ENCODE data around the gene PABPN1.

PABPN1 gene

DNA sequence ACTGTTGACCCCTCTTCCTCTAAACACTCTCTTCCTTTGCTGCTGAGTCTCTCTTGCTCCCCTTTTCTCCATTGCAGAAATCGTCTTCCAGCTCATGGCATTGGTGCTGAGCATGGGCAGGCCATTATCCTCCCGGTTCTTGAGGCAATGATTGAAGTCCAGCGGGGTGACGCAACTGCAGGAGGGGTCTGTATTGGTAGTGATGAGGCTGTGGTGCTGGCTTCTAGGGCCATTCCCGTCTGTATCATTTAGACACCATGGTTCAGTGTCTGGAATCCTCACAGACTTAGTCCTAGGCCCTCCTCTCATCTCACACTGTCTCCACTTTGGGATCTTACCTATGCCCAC lies 32.1 kb downstream of the PABPN1 start:
- H3K9me3 ChIP-seq (ENCODE audit: control insufficient read depth, insufficient read depth, low read length) = no peaks in the 10 kb centered on the region
- H4K20me1 ChIP-seq (ENCODE audit: control insufficient read depth, insufficient read depth, low read depth, low read length) = no peaks in the 10 kb centered on the region
- H3K27me3 ChIP-seq (ENCODE audit: control insufficient read depth, low read length) = no peaks in the 10 kb centered on the region
- H3K9me2 ChIP-seq (replicated peaks; ENCODE audit: control insufficient read depth, low read length) = no peaks in the 10 kb centered on the region
- H3K4me2 ChIP-seq (ENCODE audit: low read length) = no peak overlapping the region
- H3K79me2 ChIP-seq (ENCODE audit: control insufficient read depth, low read length) = no peaks in the 10 kb centered on the region
- no peaks in the 10 kb centered on the region for H3K4me1 ChIP-seq (ENCODE audit: control insufficient read depth, low read length)
- H3K36me3 ChIP-seq (ENCODE audit: control insufficient read depth, low read length) = no peaks in the 10 kb centered on the region
- TF ChIP-seq EZH2phosphoT487 (IDR thresholded peaks at IDR 0.05; ENCODE audit: borderline replicate concordance, low read length) (no peak), CTCF (IDR thresholded peaks at IDR 0.05; ENCODE audit: low read depth, low read length, poor library complexity, severe bottlenecking) (no peak)
- H3F3A ChIP-seq (ENCODE audit: control insufficient read depth, insufficient read depth) = no peaks in the 10 kb centered on the region
- no peak overlapping the region for H3K27ac ChIP-seq (ENCODE audit: low read depth, low read length)
- no peak overlapping the region for H3K4me3 ChIP-seq (ENCODE audit: low read length)

GRCh38 chr14:23354990-23355389 lies 33.7 kb downstream of the PABPN1 start:
- H3K27me3 ChIP-seq (ENCODE audit: control insufficient read depth, low read length) = no peaks in the 10 kb centered on the region
- H3K4me2 ChIP-seq (ENCODE audit: low read length) = no peak overlapping the region
- TF ChIP-seq EZH2phosphoT487 (IDR thresholded peaks at IDR 0.05; ENCODE audit: borderline replicate concordance, low read length) (no peak), CTCF (IDR thresholded peaks at IDR 0.05; ENCODE audit: low read depth, low read length, poor library complexity, severe bottlenecking) (no peak)
- no peak overlapping the region for H3K27ac ChIP-seq (ENCODE audit: low read depth, low read length)
- H3K79me2 ChIP-seq (ENCODE audit: control insufficient read depth, low read length) = no peaks in the 10 kb centered on the region
- H3K4me1 ChIP-seq (ENCODE audit: control insufficient read depth, low read length) = no peaks in the 10 kb centered on the region
- no peaks in the 10 kb centered on the region for H3K36me3 ChIP-seq (ENCODE audit: control insufficient read depth, low read length)
- H3F3A ChIP-seq (ENCODE audit: control insufficient read depth, insufficient read depth) = no peaks in the 10 kb centered on the region
- H3K4me3 ChIP-seq (ENCODE audit: low read length) = no peak overlapping the region
- no peaks in the 10 kb centered on the region for H4K20me1 ChIP-seq (ENCODE audit: control insufficient read depth, insufficient read depth, low read depth, low read length)
- no peaks in the 10 kb centered on the region for H3K9me3 ChIP-seq (ENCODE audit: control insufficient read depth, insufficient read depth, low read length)
- H3K9me2 ChIP-seq (replicated peaks; ENCODE audit: control insufficient read depth, low read length) = no peaks in the 10 kb centered on the region

DNA sequence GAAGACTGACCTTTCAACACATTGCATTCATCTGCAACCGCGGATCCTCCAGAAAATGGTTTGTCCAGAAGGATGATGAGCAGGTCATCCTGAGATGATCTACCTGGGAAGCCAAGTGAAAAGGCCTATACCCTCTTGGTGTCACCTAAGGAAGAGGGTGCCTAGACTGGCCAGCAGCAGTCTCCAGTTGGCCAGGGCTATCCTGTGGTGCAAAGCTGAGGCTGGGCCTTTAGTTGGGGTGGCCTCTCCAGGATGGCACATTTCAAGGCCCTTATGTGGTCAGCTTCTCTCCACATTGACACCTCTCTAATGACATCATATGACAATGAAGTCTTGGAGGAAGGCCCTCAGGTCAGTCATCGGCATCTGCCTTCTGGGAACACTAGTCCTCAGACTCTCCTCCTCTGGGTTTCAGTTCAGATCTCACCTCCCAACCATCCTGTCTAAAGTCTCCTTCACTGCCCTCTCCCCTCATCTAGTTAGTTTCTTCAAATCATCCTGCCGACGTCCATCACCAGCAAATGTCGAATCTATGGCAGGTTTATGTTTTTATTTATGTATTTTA lies 34.7 kb downstream of the PABPN1 start:
- Histone ChIP-seq H3K4me2 (ENCODE audit: low read length) (no peak overlapping the region), H3F3A (ENCODE audit: control insufficient read depth, insufficient read depth) (no peaks in the 10 kb centered on the region), H3K79me2 (ENCODE audit: control insufficient read depth, low read length) (no peaks in the 10 kb centered on the region), H3K27ac (ENCODE audit: low read depth, low read length) (no peak overlapping the region), H3K27me3 (ENCODE audit: control insufficient read depth, low read length) (no peaks in the 10 kb centered on the region), H3K9me2 (replicated peaks; ENCODE audit: control insufficient read depth, low read length) (no peaks in the 10 kb centered on the region), H3K36me3 (ENCODE audit: control insufficient read depth, low read length) (no peaks in the 10 kb centered on the region), H3K4me1 (ENCODE audit: control insufficient read depth, low read length) (no peaks in the 10 kb centered on the region), H4K20me1 (ENCODE audit: control insufficient read depth, insufficient read depth, low read depth, low read length) (no peaks in the 10 kb centered on the region), H3K4me3 (ENCODE audit: low read length) (no peak overlapping the region), H3K9me3 (ENCODE audit: control insufficient read depth, insufficient read depth, low read length) (no peaks in the 10 kb centered on the region)
- no peak for TF ChIP-seq CTCF (IDR thresholded peaks at IDR 0.05; ENCODE audit: low read depth, low read length, poor library complexity, severe bottlenecking)
- TF ChIP-seq EZH2phosphoT487 (IDR thresholded peaks at IDR 0.05; ENCODE audit: borderline replicate concordance, low read length) = no peak

Data from DOHH2 (cell line).